Thoracic aorta (tissue), 2 donors: ENCODE data around the gene PBX3. TPM values are rescaled to one million over a fixed set of nuclear protein-coding genes. Genes with fewer than 3 reads are reported as not detected.

Experiments used
- ATAC-seq: fragments of 150-250 bp; one replicate; pipeline ENCODE4 v1.8.0; 2017; ENCODE audit warnings: low read depth; ENCODE audit not compliant: insufficient number of reproducible peaks, low FRiP score
- DNase-seq: peaks from one replicate; pipeline ENCODE4 v3.0.0-alpha.2; 2020; ENCODE audit warnings: low spot score
- H3K27ac ChIP-seq, 2 donors: fragments of 200-600 bp; sonication (generic); 1 replicate in 1 of 2; 2 replicates in 1 of 2; pipeline ENCODE4 v1.5.1; 2016; ENCODE audit warnings: mild to moderate bottlenecking in 2 of 2, moderate library complexity in 2 of 2
- H3K27me3 ChIP-seq: fragments of 200-600 bp; sonication (generic); replicated peaks from 2 replicates; pipeline ENCODE4 v1.6.0; 2016; ENCODE audit warnings: mild to moderate bottlenecking; ENCODE audit not compliant: insufficient read depth
- H3K36me3 ChIP-seq: fragments of 200-600 bp; sonication (generic); one replicate; pipeline ENCODE4 v1.5.1; 2016
- H3K4me1 ChIP-seq, 2 donors: fragments of 200-600 bp; sonication (generic); 1 replicate in 1 of 2; 2 replicates in 1 of 2; pipeline versions ENCODE4 v1.5.1 to v1.6.0; 2016; ENCODE audit warnings: low read depth in 2 of 2, mild to moderate bottlenecking in 1 of 2; ENCODE audit not compliant: control insufficient read depth in 1 of 2
- H3K4me3 ChIP-seq: fragments of 200-600 bp; sonication (generic); 2 replicates; pipeline ENCODE4 v1.5.1; 2016; ENCODE audit warnings: mild to moderate bottlenecking
- H3K9me3 ChIP-seq: fragments of 200-600 bp; sonication (generic); 2 replicates; pipeline ENCODE4 v1.5.1; 2016
- total RNA-seq, 2 donors: library from RNA; depleted of rRNA; stranded (reverse); fragments of >200 nt; gene quantifications; one replicate each; pipeline versions ENCODE4 v1.1.0 to v1.2.3, GENCODE V29; 2016
- TF ChIP-seq, protein P1 (sequence below): fragments of 200-600 bp; sonication (generic); IDR thresholded peaks from one replicate; pipeline ENCODE4 v1.5.1; 2019; ENCODE audit warnings: antibody characterized with exemption

Gene PBX3
- total RNA-seq, 2 donors from 2014 or later: 23.9 to 34.8 TPM

DNA sequence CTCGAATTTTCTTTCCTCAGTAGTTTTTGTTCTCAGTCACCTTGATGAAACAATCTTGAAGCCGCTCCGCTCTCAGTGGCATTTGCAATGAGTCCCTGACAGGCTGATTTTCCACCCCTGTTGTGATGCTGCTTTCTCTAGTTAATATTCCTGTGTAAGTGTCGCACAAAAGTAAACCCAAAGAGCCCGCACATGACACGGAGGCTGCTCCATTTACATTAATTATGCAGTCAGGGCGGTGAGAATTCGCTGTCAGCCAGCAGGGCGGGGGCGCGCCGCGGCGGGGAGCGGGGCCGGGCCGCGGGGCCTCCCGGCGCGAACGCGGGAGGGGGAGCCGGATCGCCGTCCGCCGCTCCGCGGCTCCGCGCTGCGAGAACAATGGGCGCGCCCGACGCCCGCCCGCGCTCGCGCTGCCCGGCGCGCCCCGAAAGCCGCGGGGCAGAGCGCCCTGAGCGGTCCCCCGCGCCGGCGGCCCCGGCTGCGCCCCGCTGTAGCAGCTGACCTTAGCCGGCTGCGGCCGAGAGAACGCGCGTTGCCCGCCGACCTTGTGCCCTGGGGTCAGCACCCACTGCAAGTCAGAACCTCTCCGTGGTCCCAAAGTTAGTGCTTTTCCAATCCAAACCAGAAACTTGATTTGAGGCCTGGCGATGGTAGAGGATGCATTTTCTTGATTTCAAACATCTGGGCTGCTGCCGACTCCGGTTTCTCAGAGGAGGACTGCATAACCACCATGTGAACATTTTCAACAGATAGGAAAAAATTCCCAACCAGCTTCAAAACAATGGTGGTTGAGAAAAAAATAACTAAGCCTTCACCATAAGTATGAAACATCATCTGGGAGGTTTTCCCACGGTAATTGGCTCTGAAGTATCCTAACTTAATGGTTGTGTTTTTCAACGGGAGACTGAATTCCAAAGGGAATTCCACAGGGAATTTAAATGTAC is 142.6 kb downstream of the PBX3 start:
- ATAC-seq: no peak
- DNase-seq: no peak
- Histone ChIP-seq H3K27me3 (no peaks in the 10 kb centered on the region), H3K4me1 (peaks cover 6 to 10% of the 10 kb centered on the region in 2 donors), H3K9me3 (no peaks in the 10 kb centered on the region), H3K4me3 (peak overlapping the region; percentile 66), H3K36me3 (no peaks in the 10 kb centered on the region), H3K27ac (no peak overlapping the region)
- TF ChIP-seq, protein P1, sequence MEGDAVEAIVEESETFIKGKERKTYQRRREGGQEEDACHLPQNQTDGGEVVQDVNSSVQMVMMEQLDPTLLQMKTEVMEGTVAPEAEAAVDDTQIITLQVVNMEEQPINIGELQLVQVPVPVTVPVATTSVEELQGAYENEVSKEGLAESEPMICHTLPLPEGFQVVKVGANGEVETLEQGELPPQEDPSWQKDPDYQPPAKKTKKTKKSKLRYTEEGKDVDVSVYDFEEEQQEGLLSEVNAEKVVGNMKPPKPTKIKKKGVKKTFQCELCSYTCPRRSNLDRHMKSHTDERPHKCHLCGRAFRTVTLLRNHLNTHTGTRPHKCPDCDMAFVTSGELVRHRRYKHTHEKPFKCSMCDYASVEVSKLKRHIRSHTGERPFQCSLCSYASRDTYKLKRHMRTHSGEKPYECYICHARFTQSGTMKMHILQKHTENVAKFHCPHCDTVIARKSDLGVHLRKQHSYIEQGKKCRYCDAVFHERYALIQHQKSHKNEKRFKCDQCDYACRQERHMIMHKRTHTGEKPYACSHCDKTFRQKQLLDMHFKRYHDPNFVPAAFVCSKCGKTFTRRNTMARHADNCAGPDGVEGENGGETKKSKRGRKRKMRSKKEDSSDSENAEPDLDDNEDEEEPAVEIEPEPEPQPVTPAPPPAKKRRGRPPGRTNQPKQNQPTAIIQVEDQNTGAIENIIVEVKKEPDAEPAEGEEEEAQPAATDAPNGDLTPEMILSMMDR: no peak

GRCh38 chr9:125890826-125891225 is 143.7 kb downstream of the PBX3 start:
- ATAC-seq (no peak), DNase-seq (no peak)
- no peaks in the 10 kb centered on the region for H3K36me3 ChIP-seq
- peaks cover 6 to 10% of the 10 kb centered on the region in 2 donors for H3K4me1 ChIP-seq
- H3K9me3 ChIP-seq: no peaks in the 10 kb centered on the region
- H3K27ac ChIP-seq: no peak overlapping the region
- no peak overlapping the region for H3K4me3 ChIP-seq
- no peaks in the 10 kb centered on the region for H3K27me3 ChIP-seq
- TF ChIP-seq, protein P1: no peak

DNA sequence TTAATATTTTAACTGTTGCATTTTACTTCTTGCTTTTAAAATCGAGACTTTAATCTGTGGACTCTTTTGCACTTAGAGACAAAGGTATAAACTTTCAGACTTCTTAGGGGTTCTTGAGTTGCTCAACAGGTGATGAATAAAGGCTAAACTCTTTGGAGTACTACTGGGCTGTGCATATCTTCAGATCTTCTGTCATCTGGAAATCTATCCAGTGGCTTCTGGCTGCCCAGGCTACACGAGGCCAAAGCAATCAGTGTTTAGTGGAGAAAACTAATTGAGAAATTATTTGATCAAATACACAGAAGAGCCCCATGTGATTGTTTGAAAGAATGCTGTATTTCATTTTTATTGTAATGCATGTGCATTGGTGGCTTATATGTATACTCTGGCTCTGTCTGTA is 146.1 kb downstream of the PBX3 start:
- H3K27ac ChIP-seq: no peak overlapping the region
- no peak for ATAC-seq
- H3K9me3 ChIP-seq: no peaks in the 10 kb centered on the region
- DNase-seq: no peak
- no peak overlapping the region for H3K4me3 ChIP-seq
- H3K27me3 ChIP-seq: no peaks in the 10 kb centered on the region
- TF ChIP-seq, protein P1: no peak
- no peaks in the 10 kb centered on the region for H3K36me3 ChIP-seq
- H3K4me1 ChIP-seq: peaks cover 6 to 10% of the 10 kb centered on the region in 2 donors

GRCh38 chr9:125894566-125894965 is 147.4 kb downstream of the PBX3 start:
- no peak overlapping the region for H3K27ac ChIP-seq

DNA sequence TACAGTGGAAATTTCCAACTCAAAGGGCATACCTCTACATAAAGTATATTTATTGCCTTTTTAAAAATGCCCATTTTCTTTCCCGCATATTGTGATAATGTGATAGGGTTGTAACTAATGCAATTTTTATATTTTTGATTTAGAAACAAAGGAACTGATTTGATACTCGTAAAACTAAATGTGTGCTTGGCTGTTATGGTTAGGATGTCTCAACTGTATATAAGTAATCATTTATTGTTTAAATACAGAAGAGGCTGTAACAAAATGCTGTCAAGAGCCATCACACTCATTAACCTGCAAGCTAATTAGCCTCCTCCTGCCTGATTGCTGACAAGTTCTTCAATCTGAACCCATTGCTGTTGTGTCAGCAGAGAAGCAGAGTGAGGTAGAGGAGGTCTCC is 149.2 kb downstream of the PBX3 start:
- H3K27ac ChIP-seq: no peak overlapping the region
- H3K9me3 ChIP-seq: no peaks in the 10 kb centered on the region
- DNase-seq: no peak
- no peak overlapping the region for H3K4me3 ChIP-seq
- H3K27me3 ChIP-seq: no peaks in the 10 kb centered on the region
- TF ChIP-seq, protein P1: no peak
- ATAC-seq: no peak
- H3K4me1 ChIP-seq: no peaks in the 10 kb centered on the region
- H3K36me3 ChIP-seq: no peaks in the 10 kb centered on the region

More at GRCh38 chr9:125894566-125894965, 147.4 kb downstream of the PBX3 start:
- no peak for DNase-seq
- Histone ChIP-seq H3K36me3 (no peaks in the 10 kb centered on the region), H3K4me3 (no peak overlapping the region), H3K9me3 (no peaks in the 10 kb centered on the region), H3K27me3 (no peaks in the 10 kb centered on the region), H3K4me1 (peaks cover 6 to 10% of the 10 kb centered on the region in 2 donors)
- TF ChIP-seq, protein P1: no peak
- ATAC-seq: no peak
